H1 (cell line): ENCODE measurements around the gene EMID1. TPM values are rescaled to one million over a fixed set of nuclear protein-coding genes. Genes with fewer than 3 reads are reported as not detected.
A peak's percentile ranks its signal among the peaks of the same experiment; 100 is the strongest.

Experiments
- CTCF ChIA-PET: fragments of 300-600 bp; sonication (Branson Sonifier 250); formaldehyde crosslinking; loops from one replicate; lab custom pipeline; 2021; ENCODE audit not compliant: partially characterized antibody; lab: Charles Lee
- POLR2A ChIA-PET: fragments of 300-600 bp; sonication (Branson Sonifier 250); formaldehyde crosslinking; loops from one replicate; lab custom pipeline; 2021; ENCODE audit warnings: inconsistent platforms; ENCODE audit not compliant: partially characterized antibody; lab: Charles Lee
- DNase-seq, 2 experiments: peaks; one replicate each; pipeline versions ENCODE4 v3.0.0 to v3.0.0-alpha.2; 2010 to 2022; ENCODE audit warnings: low spot score in 2 of 2, low read depth in 1 of 2, mixed read lengths in 1 of 2
- FAIRE-seq: peaks from 2 replicates; lab custom pipeline; 2011; peaks lifted over from hg19 to GRCh38; lab: Jason Lieb, UNC
- H2AFZ ChIP-seq: 2 replicates; pipeline ENCODE4 v1.8.1; 2012; ENCODE audit warnings: low read length, inconsistent platforms
- H2AK5ac ChIP-seq: 2 replicates; pipeline ENCODE4 v1.6.1; 2013; ENCODE audit warnings: low read depth, low read length
- H2BK120ac ChIP-seq: replicated peaks from 2 replicates; pipeline ENCODE3; 2013; ENCODE audit warnings: low read depth, low read length, inconsistent platforms
- H2BK12ac ChIP-seq: 2 replicates; pipeline ENCODE4 v1.6.1; 2013; ENCODE audit warnings: low read depth, low read length
- H2BK15ac ChIP-seq: 2 replicates; pipeline ENCODE4 v1.6.1; 2013; ENCODE audit warnings: low read length
- H2BK20ac ChIP-seq: 2 replicates; pipeline ENCODE4 v1.6.1; 2013; ENCODE audit warnings: low read length
- H2BK5ac ChIP-seq: 2 replicates; pipeline ENCODE4 v1.6.1; 2013; ENCODE audit warnings: low read depth, low read length
- H3K14ac ChIP-seq: 2 replicates; pipeline ENCODE4 v1.6.1; 2013; ENCODE audit warnings: inconsistent platforms; ENCODE audit not compliant: insufficient read length
- H3K18ac ChIP-seq: 2 replicates; pipeline ENCODE4 v1.6.1; 2013; ENCODE audit warnings: low read length; ENCODE audit errors: extremely low read depth
- H3K23ac ChIP-seq: 2 replicates; pipeline ENCODE4 v1.6.1; 2013; ENCODE audit warnings: inconsistent platforms; ENCODE audit not compliant: insufficient read length
- H3K23me2 ChIP-seq: 2 replicates; pipeline ENCODE4 v1.6.1; 2013; ENCODE audit warnings: low read depth, low read length
- H3K27ac ChIP-seq: 2 replicates; pipeline ENCODE4 v1.6.1; 2011; ENCODE audit warnings: low read depth, low read length, inconsistent platforms
- H3K27me3 ChIP-seq, 4 experiments: replicated peaks in 1 of 4; 1 replicate in 1 of 4; 2 replicates in 3 of 4; pipeline versions ENCODE4 v1.6.1 to v1.8.1; 2011 to 2013; ENCODE audit warnings: low read length in 3 of 4, mild to moderate bottlenecking in 3 of 4, inconsistent platforms in 2 of 4, mixed read lengths in 2 of 4, moderate library complexity in 1 of 4; ENCODE audit not compliant: control insufficient read depth in 3 of 4, insufficient read depth in 3 of 4; ENCODE audit errors: extremely low read depth in 1 of 4
- H3K36me3 ChIP-seq, 4 experiments: 2 replicates each; pipeline versions ENCODE4 v1.6.1 to v1.8.1; 2011 to 2013; ENCODE audit warnings: mild to moderate bottlenecking in 4 of 4, low read length in 3 of 4, moderate library complexity in 2 of 4, control low read depth in 1 of 4, inconsistent platforms in 1 of 4; ENCODE audit not compliant: insufficient read depth in 4 of 4, control insufficient read depth in 2 of 4
- H3K4ac ChIP-seq: replicated peaks from 2 replicates; pipeline ENCODE3; 2013; ENCODE audit warnings: low read length, low read depth, mixed read lengths, inconsistent platforms; ENCODE audit not compliant: insufficient read length
- H3K4me1 ChIP-seq, 4 experiments: replicated peaks in 1 of 4; 1 replicate in 1 of 4; 2 replicates in 3 of 4; pipeline versions ENCODE4 v1.6.1 to v1.8.1; 2011 to 2013; ENCODE audit warnings: low read length in 3 of 4, inconsistent platforms in 2 of 4, mixed read lengths in 1 of 4; ENCODE audit not compliant: insufficient read depth in 4 of 4, control insufficient read depth in 3 of 4
- H3K4me2 ChIP-seq, 2 experiments: 2 replicates each; pipeline versions ENCODE4 v1.6.1 to v1.8.1; 2011 to 2013; ENCODE audit warnings: low read depth in 2 of 2, low read length in 2 of 2, control low read depth in 1 of 2, inconsistent platforms in 1 of 2, mild to moderate bottlenecking in 1 of 2; ENCODE audit not compliant: insufficient read depth in 1 of 2
- H3K4me3 ChIP-seq, 4 experiments: fragments of 200-600, 300-600 bp in 1 of 4; sonication (generic), shearing (Covaris generic), sonication (Bioruptor Twin) in 1 of 4; 2 replicates each; pipeline versions ENCODE4 v1.5.1 to v1.8.1; 2011 to 2016; ENCODE audit warnings: low read length in 4 of 4, low read depth in 3 of 4, control low read depth in 2 of 4, inconsistent platforms in 2 of 4, mild to moderate bottlenecking in 2 of 4, mixed read lengths in 1 of 4, moderate library complexity in 1 of 4; ENCODE audit not compliant: insufficient read depth in 2 of 4; ENCODE audit errors: extremely low read depth in 1 of 4
- H3K56ac ChIP-seq: replicated peaks from 2 replicates; pipeline ENCODE3; 2013; ENCODE audit warnings: low read depth, mild to moderate bottlenecking, mixed read lengths, low read length, inconsistent platforms; ENCODE audit not compliant: insufficient read length
- H3K79me1 ChIP-seq: 2 replicates; pipeline ENCODE4 v1.6.1; 2013; ENCODE audit warnings: low read depth, low read length, control low read depth
- H3K79me2 ChIP-seq, 2 experiments: 2 replicates each; pipeline versions ENCODE4 v1.6.1 to v1.8.1; 2012 to 2013; ENCODE audit warnings: low read length in 2 of 2, mild to moderate bottlenecking in 2 of 2, inconsistent platforms in 1 of 2; ENCODE audit not compliant: insufficient read depth in 2 of 2, control insufficient read depth in 1 of 2
- H3K9ac ChIP-seq, 4 experiments: replicated peaks in 1 of 4; 1 replicate in 1 of 4; 2 replicates in 3 of 4; pipeline versions ENCODE4 v1.6.1 to v1.8.1; 2011 to 2013; ENCODE audit warnings: low read depth in 3 of 4, low read length in 3 of 4, control low read depth in 2 of 4, mild to moderate bottlenecking in 2 of 4, moderate library complexity in 2 of 4, inconsistent platforms in 1 of 4; ENCODE audit errors: extremely low read depth in 1 of 4
- H3K9me3 ChIP-seq, 2 experiments: 2 replicates each; pipeline versions ENCODE4 v1.6.1 to v1.8.1; 2012 to 2013; ENCODE audit warnings: mild to moderate bottlenecking in 2 of 2, moderate library complexity in 2 of 2, control low read depth in 1 of 2, inconsistent platforms in 1 of 2, low read depth in 1 of 2, low read length in 1 of 2, mixed read lengths in 1 of 2; ENCODE audit not compliant: insufficient read depth in 2 of 2
- H4K20me1 ChIP-seq, 2 experiments: replicated peaks in 1 of 2; 2 replicates each; pipeline versions ENCODE3 to v1.8.1; 2011 to 2013; ENCODE audit warnings: inconsistent platforms in 2 of 2, low read length in 2 of 2, mild to moderate bottlenecking in 1 of 2; ENCODE audit not compliant: insufficient read depth in 2 of 2, control insufficient read depth in 1 of 2
- H4K5ac ChIP-seq: 2 replicates; pipeline ENCODE4 v1.6.1; 2013; ENCODE audit warnings: low read length, low read depth, mixed read lengths, inconsistent platforms; ENCODE audit not compliant: insufficient read length
- H4K8ac ChIP-seq: 2 replicates; pipeline ENCODE4 v1.8.0; 2013; ENCODE audit warnings: mild to moderate bottlenecking, moderate library complexity, low read length, inconsistent platforms; ENCODE audit not compliant: insufficient read depth; ENCODE audit errors: extremely low read depth
- H4K91ac ChIP-seq: replicated peaks from 2 replicates; pipeline ENCODE3; 2013; ENCODE audit warnings: low read length, mixed read lengths, inconsistent platforms; ENCODE audit not compliant: insufficient read length
- ASH2L ChIP-seq: fragments of 200-600, 300-600 bp; sonication (generic); IDR thresholded peaks from one replicate; pipeline ENCODE4 v1.7.1; 2017; ENCODE audit warnings: low read length
- BACH1 ChIP-seq: IDR thresholded peaks from 2 replicates; pipeline ENCODE4 v1.6.1; 2012; ENCODE audit warnings: low read length, improper control_type of control experiment
- BCL11A ChIP-seq, 2 experiments: IDR thresholded peaks; one replicate each; pipeline ENCODE4 v1.6.1; 2011; ENCODE audit warnings: low read depth in 2 of 2, low read length in 2 of 2, mild to moderate bottlenecking in 2 of 2
- JUN ChIP-seq: IDR thresholded peaks from 2 replicates; pipeline ENCODE4 v1.6.1; 2011; ENCODE audit warnings: low read depth, mild to moderate bottlenecking, improper control_type of control experiment, low read length
- KDM5A ChIP-seq: fragments of 200-600 bp; IDR thresholded peaks from 2 replicates; pipeline ENCODE4 v1.7.1; 2012; ENCODE audit warnings: mild to moderate bottlenecking, low read length, inconsistent platforms, mixed read lengths
- PHF8 ChIP-seq: fragments of 200-600 bp; sonication (generic); conservative IDR thresholded peaks from 2 replicates; pipeline ENCODE4 v1.7.1; 2012; ENCODE audit warnings: low read depth, mild to moderate bottlenecking, inconsistent platforms, low read length, moderate library complexity
- RNF2 ChIP-seq: fragments of 200-900, 300-1000 bp; sonication (generic); IDR thresholded peaks from 2 replicates; pipeline ENCODE4 v1.7.1; 2016; ENCODE audit warnings: borderline replicate concordance, low read depth, mild to moderate bottlenecking, antibody characterized with exemption, low read length; ENCODE audit not compliant: poor library complexity, severe bottlenecking; ENCODE audit errors: missing control alignments
- SIX5 ChIP-seq: IDR thresholded peaks from 2 replicates; pipeline ENCODE4 v1.6.1; 2011; ENCODE audit warnings: mild to moderate bottlenecking, low read depth, low read length
- TEAD4 ChIP-seq: IDR thresholded peaks from 2 replicates; pipeline ENCODE4 v1.6.1; 2012; ENCODE audit warnings: low read depth, low read length, inconsistent platforms, mixed read lengths
- WGBS, 2 experiments: shearing (Covaris generic) in 1 of 2; methylation state at CpG; one replicate each; pipeline versions ENCODE4 v1.1.6 to v1.1.7; 2013 to 2015; ENCODE audit warnings: low lambda C conversion rate in 2 of 2, mixed read lengths in 2 of 2, inconsistent platforms in 1 of 2, low coverage in 1 of 2, missing lambda C conversion rate in 1 of 2; ENCODE audit not compliant: insufficient replicate concordance in 2 of 2, insufficient coverage in 1 of 2, insufficient read length in 1 of 2; ENCODE audit errors: extremely low coverage in 1 of 2, missing lambda C conversion rate in 1 of 2; 5-methylcytosine and 5-hydroxymethylcytosine counted together
- polyA plus RNA-seq, 7 experiments: library from polyadenylated mRNA; depleted of rRNA in 3 of 7; stranded (reverse) in 5 of 7; unstranded in 2 of 7; fragments of >200 nt in 5 of 7; fragments of 200-250 nt in 2 of 7; gene quantifications; 1 replicate in 5 of 7; 2 replicates in 1 of 7; 4 replicates in 1 of 7; pipeline versions ENCODE4 v1.2.1 to v1.2.3, GENCODE V29; 2011 to 2013; ENCODE audit warnings: missing spikeins in 2 of 7, mixed read lengths in 2 of 7
- total RNA-seq: library from RNA; stranded (reverse); fragmentation: NEBNext Ultra II Directional; extraction: Animal tissue kit (Norgen Biotek cat#: 25700); gene quantifications from 2 replicates; pipeline ENCODE4 v1.2.1, GENCODE V29; 2021

EMID1 gene
- total and polyA plus RNA-seq, 2 of the 8 experiments (the other 6 are each of a cell fraction or from before 2014, with no cell fraction given) = 3.9 to 7.4 TPM

DNA sequence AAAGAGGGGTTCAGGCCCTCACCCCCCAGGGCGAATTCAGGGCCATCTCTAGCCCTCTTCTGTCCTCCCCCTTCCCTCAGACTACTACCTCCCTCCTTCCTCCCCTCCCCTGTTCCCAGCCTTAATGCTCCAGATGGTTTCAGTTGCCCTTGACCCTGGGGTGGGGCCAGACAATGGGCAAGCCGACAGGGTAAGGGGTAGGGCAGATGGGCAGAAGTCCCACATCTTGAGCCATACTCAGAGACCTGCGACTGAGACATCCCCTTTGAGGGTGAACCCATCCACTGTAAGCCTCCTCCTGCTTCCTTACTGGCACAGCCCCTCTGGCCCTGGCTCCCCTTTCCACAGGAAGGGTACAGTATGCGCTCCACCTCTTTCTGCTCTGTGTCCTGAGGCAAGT, 60.2 kb downstream of the EMID1 start:
- no peak overlapping the region for H2AK5ac ChIP-seq
- H3K27me3 ChIP-seq = no peaks in the 10 kb centered on the region
- no peaks in the 10 kb centered on the region for H3K9me3 ChIP-seq
- 95% methylated on average over 3 of the region's 4 CpGs; no CpG with 5 or more reads in 1 of the 2 experiments for WGBS, 2 experiments
- DNase-seq (no peak), FAIRE-seq (no peak)
- peak overlapping the region; percentile 31; the same call in 1 of the 2 replicates for H4K8ac ChIP-seq
- H2AFZ ChIP-seq = no peak overlapping the region
- no peak overlapping the region; the same call in 1 of the 2 replicates for H2BK5ac ChIP-seq
- H3K4me1 ChIP-seq = peaks cover 6 to 19% (median 9%) of the 10 kb centered on the region in 4 experiments; a peak in 6 of 7 replicates
- H2BK15ac ChIP-seq = no peak overlapping the region
- peaks cover 17 to 19% of the 10 kb centered on the region in 2 experiments for H4K20me1 ChIP-seq
- H3K27ac ChIP-seq = no peak overlapping the region
- no peak overlapping the region for H3K56ac ChIP-seq
- CTCF ChIA-PET = interaction anchor here (0.7 to 4.4 kb wide), 2 partner anchors 20 to 374 kb away, joined by 3 to 17 read pairs; no protein-coding TSS in a partner anchor
- no peak overlapping the region for H2BK120ac ChIP-seq
- H3K23me2 ChIP-seq = peaks cover 18% of the 10 kb centered on the region
- no peak overlapping the region for H3K23ac ChIP-seq
- no peak overlapping the region for H4K5ac ChIP-seq
- peak overlapping the region; percentile 34 to 73; a peak in 2 of 4 replicates for H3K4me2 ChIP-seq
- peak overlapping the region; percentile 5 for H4K91ac ChIP-seq
- H3K4ac ChIP-seq = no peak overlapping the region
- no peak for TF ChIP-seq BACH1
- no peak for TF ChIP-seq BCL11A (IDR thresholded peaks at IDR 0.05; ENCODE audit: low read depth in 2 of 2, low read length in 2 of 2)
- no peak for TF ChIP-seq KDM5A
- no peak for TF ChIP-seq ASH2L
- TF ChIP-seq PHF8 = no peak
- TF ChIP-seq TEAD4 = no peak
- no peak for TF ChIP-seq SIX5
- TF ChIP-seq JUN = no peak
- no peak for TF ChIP-seq RNF2
- peaks cover 9% of the 10 kb centered on the region for H3K79me1 ChIP-seq
- POLR2A ChIA-PET = interaction anchor here (0.9 to 21.4 kb wide), 5 partner anchors 8 to 204 kb away, joined by 4 to 436 read pairs (median 11); partner anchors contain the start of gene EMID1
- peaks cover 24 to 46% of the 10 kb centered on the region in 2 experiments for H3K79me2 ChIP-seq
- H3K36me3 ChIP-seq = peaks cover 7 to 44% (median 16%) of the 10 kb centered on the region in 4 experiments
- no peak overlapping the region for H3K4me3 ChIP-seq
- no peak overlapping the region for H3K18ac ChIP-seq
- H3K14ac ChIP-seq = no peak overlapping the region
- H2BK20ac ChIP-seq = no peak overlapping the region
- no peak overlapping the region for H2BK12ac ChIP-seq
- 0 out of 7 replicates have a peak overlapping the region, but pooled peaks of 1 of the 4 experiments have one; percentile 11 for H3K9ac ChIP-seq
